IMR-90 (cell line): Measurements from ENCODE around the gene CMTR1.

Experiments used
- BHLHE40 ChIP-seq: fragments of 150-350 bp; IDR thresholded peaks from 2 replicates; pipeline ENCODE4 v1.6.1; 2016; ENCODE audit warnings: mild to moderate bottlenecking, low read depth, low read length
- CEBPB ChIP-seq: IDR thresholded peaks from 2 replicates; pipeline ENCODE4 v1.6.1; 2012; ENCODE audit warnings: low read depth, low read length, improper control_type of control experiment
- FOS ChIP-seq: fragments of 150-350 bp; IDR thresholded peaks from 2 replicates; pipeline ENCODE4 v1.6.1; 2016; ENCODE audit warnings: low read depth, low read length
- MAFK ChIP-seq: IDR thresholded peaks from 2 replicates; pipeline ENCODE4 v1.6.1; 2012; ENCODE audit warnings: low read depth, low read length, improper control_type of control experiment
- MAZ ChIP-seq: IDR thresholded peaks from 2 replicates; pipeline ENCODE4 v1.6.1; 2012; ENCODE audit warnings: low read depth, mild to moderate bottlenecking, low read length, improper control_type of control experiment, moderate library complexity, borderline replicate concordance
- MXI1 ChIP-seq: IDR thresholded peaks from 2 replicates; pipeline ENCODE4 v1.6.1; 2012; ENCODE audit warnings: low read depth, mild to moderate bottlenecking, low read length, moderate library complexity, borderline replicate concordance
- NFE2L2 ChIP-seq: fragments of 150-350 bp; IDR thresholded peaks from 2 replicates; pipeline ENCODE4 v1.6.1; 2016; ENCODE audit warnings: low read depth, mild to moderate bottlenecking, low read length
- POLR2A ChIP-seq: IDR thresholded peaks from 2 replicates; pipeline ENCODE4 v1.6.1; 2012; ENCODE audit warnings: mild to moderate bottlenecking, low read depth, low read length
- RAD21 ChIP-seq: IDR thresholded peaks from 2 replicates; pipeline ENCODE4 v1.6.1; 2012; ENCODE audit warnings: low read length, improper control_type of control experiment
- RFX5 ChIP-seq: IDR thresholded peaks from 2 replicates; pipeline ENCODE4 v1.8.0; 2012; ENCODE audit warnings: low read depth, mild to moderate bottlenecking, low read length, moderate library complexity
- SMC3 ChIP-seq: fragments of 150-350 bp; IDR thresholded peaks from 2 replicates; pipeline ENCODE4 v1.6.1; 2016; ENCODE audit warnings: low read depth, mild to moderate bottlenecking, antibody characterized with exemption, low read length, moderate library complexity
- USF2 ChIP-seq: fragments of 150-350 bp; IDR thresholded peaks from 2 replicates; pipeline ENCODE4 v1.6.1; 2017; ENCODE audit warnings: mild to moderate bottlenecking, antibody characterized with exemption, low read length, low read depth
- TF ChIP-seq, protein P1 (sequence below): conservative IDR thresholded peaks from 2 replicates; pipeline ENCODE4 v1.5.1; 2012; ENCODE audit warnings: mild to moderate bottlenecking, low read depth, low read length, improper control_type of control experiment
- TF ChIP-seq, protein P2 (sequence below): fragments of 150-350 bp; IDR thresholded peaks from 2 replicates; pipeline ENCODE4 v1.6.1; 2016; ENCODE audit warnings: low read depth, mild to moderate bottlenecking, low read length, moderate library complexity, borderline replicate concordance

DNA sequence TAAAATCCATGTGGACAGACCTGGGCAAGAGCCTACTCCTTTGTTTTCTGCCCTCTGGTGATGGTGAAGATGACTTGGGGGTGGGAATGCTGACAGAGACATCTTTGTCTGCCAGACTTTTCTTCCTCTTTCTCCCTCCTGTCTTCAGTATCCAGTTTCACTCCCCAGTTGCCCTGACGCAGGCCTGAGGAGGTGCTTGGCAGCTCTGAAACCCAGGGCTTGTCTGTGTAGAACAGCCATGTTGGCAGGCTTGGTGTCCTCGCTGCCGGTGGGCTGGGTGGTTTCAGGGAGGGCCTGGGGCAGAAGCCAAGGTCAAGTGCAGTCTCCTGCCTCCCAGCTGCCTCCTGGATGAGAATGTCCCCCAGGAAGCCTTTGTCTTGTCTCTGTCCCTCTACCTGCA is 44.2 kb downstream of the CMTR1 start:
- TF ChIP-seq, protein P1, sequence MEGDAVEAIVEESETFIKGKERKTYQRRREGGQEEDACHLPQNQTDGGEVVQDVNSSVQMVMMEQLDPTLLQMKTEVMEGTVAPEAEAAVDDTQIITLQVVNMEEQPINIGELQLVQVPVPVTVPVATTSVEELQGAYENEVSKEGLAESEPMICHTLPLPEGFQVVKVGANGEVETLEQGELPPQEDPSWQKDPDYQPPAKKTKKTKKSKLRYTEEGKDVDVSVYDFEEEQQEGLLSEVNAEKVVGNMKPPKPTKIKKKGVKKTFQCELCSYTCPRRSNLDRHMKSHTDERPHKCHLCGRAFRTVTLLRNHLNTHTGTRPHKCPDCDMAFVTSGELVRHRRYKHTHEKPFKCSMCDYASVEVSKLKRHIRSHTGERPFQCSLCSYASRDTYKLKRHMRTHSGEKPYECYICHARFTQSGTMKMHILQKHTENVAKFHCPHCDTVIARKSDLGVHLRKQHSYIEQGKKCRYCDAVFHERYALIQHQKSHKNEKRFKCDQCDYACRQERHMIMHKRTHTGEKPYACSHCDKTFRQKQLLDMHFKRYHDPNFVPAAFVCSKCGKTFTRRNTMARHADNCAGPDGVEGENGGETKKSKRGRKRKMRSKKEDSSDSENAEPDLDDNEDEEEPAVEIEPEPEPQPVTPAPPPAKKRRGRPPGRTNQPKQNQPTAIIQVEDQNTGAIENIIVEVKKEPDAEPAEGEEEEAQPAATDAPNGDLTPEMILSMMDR, result no peak
- TF ChIP-seq RAD21, result no peak
- no peak for TF ChIP-seq POLR2A
- TF ChIP-seq, protein P2, sequence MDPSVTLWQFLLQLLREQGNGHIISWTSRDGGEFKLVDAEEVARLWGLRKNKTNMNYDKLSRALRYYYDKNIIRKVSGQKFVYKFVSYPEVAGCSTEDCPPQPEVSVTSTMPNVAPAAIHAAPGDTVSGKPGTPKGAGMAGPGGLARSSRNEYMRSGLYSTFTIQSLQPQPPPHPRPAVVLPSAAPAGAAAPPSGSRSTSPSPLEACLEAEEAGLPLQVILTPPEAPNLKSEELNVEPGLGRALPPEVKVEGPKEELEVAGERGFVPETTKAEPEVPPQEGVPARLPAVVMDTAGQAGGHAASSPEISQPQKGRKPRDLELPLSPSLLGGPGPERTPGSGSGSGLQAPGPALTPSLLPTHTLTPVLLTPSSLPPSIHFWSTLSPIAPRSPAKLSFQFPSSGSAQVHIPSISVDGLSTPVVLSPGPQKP, result no peak
- no peak for TF ChIP-seq CEBPB
- TF ChIP-seq BHLHE40, result no peak
- no peak for TF ChIP-seq NFE2L2
- TF ChIP-seq MAFK, result no peak
- no peak for TF ChIP-seq MAZ
- TF ChIP-seq MXI1, result no peak
- no peak for TF ChIP-seq SMC3
- no peak for TF ChIP-seq RFX5
- no peak for TF ChIP-seq FOS
- no peak for TF ChIP-seq USF2
